ENCODE results near the gene STAT6.

STAT6 gene

DNA sequence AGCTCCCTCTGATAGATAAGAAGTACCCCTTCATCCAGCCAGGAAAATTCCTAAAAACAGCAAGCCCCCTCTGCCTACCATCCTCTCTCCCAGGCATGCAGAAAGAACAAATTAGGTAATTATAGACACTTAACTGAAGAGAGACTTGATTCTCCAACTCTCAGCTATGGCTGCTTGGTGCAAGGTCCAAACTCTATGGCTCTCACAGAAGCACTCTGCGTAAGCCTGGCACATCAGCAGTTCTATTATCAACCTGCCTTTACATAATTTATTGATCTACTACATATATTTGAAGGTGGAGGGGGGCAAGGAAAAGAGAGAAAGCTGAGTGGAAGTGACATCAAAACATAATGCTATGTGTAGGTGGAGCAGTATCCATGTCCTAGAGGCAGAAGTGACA is 60.2 kb downstream of the STAT6 start:
- DNase-seq (ENCODE audit: extremely low read depth, low read depth): no peak
- TF ChIP-seq, protein P1, sequence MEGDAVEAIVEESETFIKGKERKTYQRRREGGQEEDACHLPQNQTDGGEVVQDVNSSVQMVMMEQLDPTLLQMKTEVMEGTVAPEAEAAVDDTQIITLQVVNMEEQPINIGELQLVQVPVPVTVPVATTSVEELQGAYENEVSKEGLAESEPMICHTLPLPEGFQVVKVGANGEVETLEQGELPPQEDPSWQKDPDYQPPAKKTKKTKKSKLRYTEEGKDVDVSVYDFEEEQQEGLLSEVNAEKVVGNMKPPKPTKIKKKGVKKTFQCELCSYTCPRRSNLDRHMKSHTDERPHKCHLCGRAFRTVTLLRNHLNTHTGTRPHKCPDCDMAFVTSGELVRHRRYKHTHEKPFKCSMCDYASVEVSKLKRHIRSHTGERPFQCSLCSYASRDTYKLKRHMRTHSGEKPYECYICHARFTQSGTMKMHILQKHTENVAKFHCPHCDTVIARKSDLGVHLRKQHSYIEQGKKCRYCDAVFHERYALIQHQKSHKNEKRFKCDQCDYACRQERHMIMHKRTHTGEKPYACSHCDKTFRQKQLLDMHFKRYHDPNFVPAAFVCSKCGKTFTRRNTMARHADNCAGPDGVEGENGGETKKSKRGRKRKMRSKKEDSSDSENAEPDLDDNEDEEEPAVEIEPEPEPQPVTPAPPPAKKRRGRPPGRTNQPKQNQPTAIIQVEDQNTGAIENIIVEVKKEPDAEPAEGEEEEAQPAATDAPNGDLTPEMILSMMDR (IDR thresholded peaks at IDR 0.05; ENCODE audit: low read depth, low read length): no peak

DNA sequence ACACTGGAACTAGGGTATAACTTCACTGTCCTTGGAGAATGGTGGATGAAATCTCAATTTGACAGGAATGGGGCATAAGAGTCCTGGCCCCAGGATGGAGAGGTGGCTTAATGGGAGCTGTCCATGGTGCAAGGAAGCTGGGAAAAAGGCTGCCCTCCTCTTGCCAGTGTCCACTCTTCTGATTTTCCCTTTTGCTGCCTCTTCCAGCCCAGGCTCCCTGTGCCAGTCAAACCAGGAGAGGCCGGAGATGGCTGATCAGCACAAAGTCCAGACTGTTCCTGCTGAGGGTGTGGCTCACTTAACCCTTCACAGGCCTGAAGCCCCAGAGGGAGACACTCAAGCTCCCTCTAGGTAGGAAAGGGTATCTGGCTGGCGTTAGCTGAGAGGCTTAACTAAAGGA is 61.3 kb downstream of the STAT6 start, which contains the start of gene MYO1A:
Gene MYO1A, minus strand, starts transcription at position 240 of the 400 bp plus-strand sequence. CDS start 1,806 bp downstream, outside the sequence.
- DNase-seq (ENCODE audit: extremely low read depth, low read depth): no peak
- TF ChIP-seq, protein P1 (IDR thresholded peaks at IDR 0.05; ENCODE audit: low read depth, low read length): no peak

DNA sequence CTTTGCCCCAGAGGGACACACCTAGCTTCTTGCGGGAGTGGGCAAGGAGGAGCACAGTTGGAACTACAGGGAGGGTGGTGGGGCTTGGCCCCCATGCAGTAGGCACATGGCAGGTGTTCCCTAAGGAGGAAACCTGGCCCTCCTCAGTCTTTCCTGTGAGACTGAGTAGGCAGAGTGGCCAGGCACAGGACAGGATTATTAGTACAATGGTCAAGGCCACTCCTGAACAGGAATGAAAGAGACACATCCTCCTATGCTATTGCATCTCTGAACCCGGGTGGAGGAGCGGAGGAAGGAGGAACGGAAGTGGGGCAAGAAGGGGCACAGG is 62.1 kb downstream of the STAT6 start:
- TF ChIP-seq, protein P1 (IDR thresholded peaks at IDR 0.05; ENCODE audit: low read depth, low read length): no peak
- DNase-seq (ENCODE audit: extremely low read depth, low read depth): no peak

DNA sequence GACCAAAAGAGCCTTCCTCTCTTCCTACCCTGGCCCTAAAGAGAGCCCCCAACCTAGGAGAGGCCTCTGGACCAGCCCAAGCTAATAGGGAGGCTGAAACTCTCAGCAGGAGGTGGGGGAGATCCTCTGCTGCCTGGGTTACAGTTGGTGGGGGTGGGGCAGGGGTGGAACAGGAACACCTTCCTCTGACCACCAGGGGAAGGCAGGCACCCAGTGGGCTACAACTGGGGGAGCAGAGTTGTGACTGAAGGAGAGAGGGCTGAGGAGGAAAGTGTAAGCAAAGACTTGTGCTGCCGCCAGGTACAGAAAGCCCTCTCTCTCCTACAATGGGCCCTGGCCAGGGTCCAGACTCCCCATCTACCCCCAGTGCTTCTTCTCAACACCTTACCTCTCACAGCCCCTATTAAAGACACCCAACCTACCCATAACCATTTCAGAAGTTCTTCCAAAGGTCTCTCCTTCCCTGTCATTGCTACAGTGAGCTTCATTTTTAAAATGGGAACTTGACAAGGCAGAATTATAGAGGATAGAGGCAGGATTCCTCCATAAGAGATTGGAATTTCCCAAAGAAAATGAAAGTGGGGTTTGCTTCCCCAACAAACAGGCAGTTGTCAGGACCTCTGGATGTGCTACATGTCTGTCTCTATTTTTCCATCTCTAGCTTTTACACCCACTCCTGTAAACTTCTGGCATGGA is 62.6 kb downstream of the STAT6 start:
- no peak for DNase-seq (ENCODE audit: extremely low read depth, low read depth)
- TF ChIP-seq, protein P1 (IDR thresholded peaks at IDR 0.05; ENCODE audit: low read depth, low read length): no peak

DNA sequence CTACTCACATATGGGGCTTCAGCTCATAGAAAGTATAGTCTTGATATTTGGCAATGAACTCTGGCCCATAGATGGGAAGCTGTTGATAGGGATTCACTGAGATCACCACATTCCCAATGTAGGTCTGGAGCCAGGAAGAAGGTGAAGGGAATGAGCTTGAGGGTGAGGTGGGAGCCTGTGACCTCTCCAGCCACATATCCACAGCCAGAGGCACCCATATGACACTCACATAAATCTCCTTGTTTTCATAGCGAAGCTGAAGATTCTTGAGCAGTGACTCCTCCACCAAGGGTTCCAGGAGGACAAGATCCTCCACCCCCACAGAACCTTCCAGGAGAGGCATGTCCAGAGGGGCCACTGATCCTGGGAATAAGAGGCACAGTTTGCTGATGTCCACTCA is 63.2 kb downstream of the STAT6 start:
- DNase-seq (ENCODE audit: extremely low read depth, low read depth): no peak
- TF ChIP-seq, protein P1 (IDR thresholded peaks at IDR 0.05; ENCODE audit: low read depth, low read length): no peak

DNA sequence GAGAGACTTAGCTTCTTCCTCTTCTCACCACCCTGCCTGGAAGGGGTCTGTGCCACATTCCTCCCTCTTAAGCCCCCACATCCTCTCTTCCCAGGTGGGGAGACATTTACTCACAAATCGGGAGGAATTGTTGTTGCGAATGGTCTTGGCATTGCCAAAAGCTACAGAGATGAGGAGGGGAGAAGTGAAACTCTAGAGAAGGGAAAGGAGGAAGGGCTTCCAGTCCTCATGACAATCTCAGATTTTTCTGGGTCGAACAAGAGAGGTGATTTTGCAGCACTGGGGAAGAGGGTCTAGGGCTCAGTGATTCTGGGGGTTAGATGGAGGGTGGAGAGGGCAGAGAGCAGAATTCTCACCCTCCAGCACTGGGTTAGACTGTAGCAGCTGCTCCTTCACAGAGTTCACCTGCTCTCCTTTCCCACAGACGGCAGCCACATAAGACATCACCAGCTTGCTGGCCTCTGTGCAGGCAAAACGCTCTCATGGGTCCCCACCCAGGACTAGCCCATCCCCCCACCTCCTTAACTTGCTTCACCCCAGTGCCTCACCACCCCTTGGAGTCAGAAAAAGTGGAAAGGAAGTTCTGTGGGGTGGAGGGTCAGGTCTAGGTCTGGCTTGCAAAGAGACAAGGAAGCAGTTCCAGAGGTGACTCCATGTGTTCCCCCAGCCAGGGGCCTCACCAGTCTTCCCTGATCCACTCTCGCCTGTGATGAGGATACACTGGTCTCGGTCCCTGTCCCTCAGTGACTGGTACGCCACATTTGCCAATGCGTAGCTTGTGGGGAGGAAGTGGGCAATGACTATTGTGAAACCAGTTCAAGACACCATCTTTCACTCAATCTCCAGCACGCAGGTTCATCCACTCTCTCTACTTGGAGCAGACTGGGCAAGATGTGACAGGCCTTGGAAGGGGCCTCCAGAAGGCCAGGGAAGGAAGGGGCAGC is 63.9 kb downstream of the STAT6 start:
- DNase-seq (ENCODE audit: extremely low read depth, low read depth): no peak
- TF ChIP-seq, protein P1 (IDR thresholded peaks at IDR 0.05; ENCODE audit: low read depth, low read length): no peak
